K562 (cell line): ENCODE results near the gene KLHL6. TPM values are rescaled to one million over a fixed set of nuclear protein-coding genes. Genes with fewer than 3 reads are reported as not detected.

Experiments
- ARID3A ChIP-seq: IDR thresholded peaks from 2 replicates; pipeline ENCODE4 v1.6.1; 2012; ENCODE audit warnings: low read depth, low read length, improper control_type of control experiment, borderline replicate concordance
- CAMTA2 ChIP-seq: fragments of 250-450 bp; sonication (Bioruptor Pico); conservative IDR thresholded peaks from 2 replicates; pipeline ENCODE4 v1.5.1; 2022
- HDGF ChIP-seq: fragments of 450-650 bp; IDR thresholded peaks from 2 replicates; pipeline ENCODE4 v1.6.1; 2016
- NR2C2 ChIP-seq, 2 experiments: fragments of 200-800 bp in 1 of 2; sonication (Bioruptor generic) in 1 of 2; sonication (generic) in 1 of 2; formaldehyde crosslinking in 1 of 2; IDR thresholded peaks; 2 replicates each; pipeline versions ENCODE4 v1.6.1 to v1.8.0; 2016 to 2022; ENCODE audit warnings: mild to moderate bottlenecking in 1 of 2, missing compliant biosample characterization in 1 of 2, missing genetic modification characterization in 1 of 2, missing genetic modification reagents in 1 of 2
- ZKSCAN8 ChIP-seq: fragments of 200-800 bp; sonication (Bioruptor generic); IDR thresholded peaks from 2 replicates; pipeline ENCODE4 v1.6.1; 2016; ENCODE audit warnings: missing genetic modification characterization, missing compliant biosample characterization
- ZMIZ1 ChIP-seq, 2 experiments: fragments of 150-350 bp in 1 of 2; IDR thresholded peaks; 2 replicates each; pipeline ENCODE4 v1.6.1; 2012 to 2016; ENCODE audit warnings: low read depth in 2 of 2, low read length in 2 of 2, mild to moderate bottlenecking in 1 of 2, moderate library complexity in 1 of 2
- polyA plus RNA-seq, 8 experiments: library from polyadenylated mRNA; depleted of rRNA in 4 of 8; stranded (reverse) in 5 of 8; unstranded in 3 of 8; fragments of >200 nt; fragmentation: Nextera tagmentation in 2 of 8; fragmentation: Illumina TruSeq in 1 of 8; extraction: Ambion mirVana in 2 of 8; extraction: Trizol in 1 of 8; gene quantifications; 2 replicates each; pipeline versions ENCODE4 v1.2.1 to v1.2.3, GENCODE V29; 2011 to 2014; ENCODE audit warnings: inconsistent platforms in 1 of 8, missing spikeins in 1 of 8
- total RNA-seq, 7 experiments: library from RNA; depleted of rRNA in 6 of 7; stranded (reverse); fragments of >200 nt in 6 of 7; fragmentation: Illumina TruSeq in 2 of 7; extraction: Trizol in 2 of 7; gene quantifications; 2 replicates each; pipeline versions ENCODE4 v1.2.1 to v1.2.3, GENCODE V29; 2011 to 2021; ENCODE audit warnings: low replicate concordance in 1 of 7

KLHL6 gene
- total and polyA plus RNA-seq, 9 of the 15 experiments (the other 6 are each of a cell fraction or from before 2014, with no cell fraction given) = 0.18 to 2.1 (median 1.4) TPM

GRCh38 chr3:183584246-183584913, 28.9 kb upstream of the KLHL6 start (continued):
- no peak for TF ChIP-seq ZMIZ1 (IDR thresholded peaks at IDR 0.05; ENCODE audit: low read depth in 2 of 2, low read length in 2 of 2)
- TF ChIP-seq CAMTA2 (CRISPR knock-in tag) = no peak
- no peak for TF ChIP-seq ARID3A
- no peak for TF ChIP-seq NR2C2 (CRISPR knock-in tag; IDR thresholded peaks at IDR 0.05)
- TF ChIP-seq NR2C2 (tag; IDR thresholded peaks at IDR 0.05) = 0 out of 2 replicates have a peak, but pooled peaks have one; percentile 17
- no peak for TF ChIP-seq HDGF
- TF ChIP-seq ZKSCAN8 (CRISPR knock-in tag) = 0 out of 2 replicates have a peak, but pooled peaks have one; percentile 37
